GM12878 (cell line): Measurements from ENCODE around the gene TTLL11. TPM values are rescaled to one million over a fixed set of nuclear protein-coding genes. Genes with fewer than 3 reads are reported as not detected.

Experiments
- ATAC-seq: fragments of 200-7000 bp; cut with Tn5 transposase; 3 replicates; pipeline ENCODE4 v1.9.1; 2020; ENCODE audit warnings: mild to moderate bottlenecking, moderate library complexity
- BruUV-seq: library from RNA; stranded (reverse); fragments of 400-500 nt; replicated peaks from 2 replicates; lab custom pipeline; 2021; lab: Mats Ljungman, UMichigan
- CTCF ChIA-PET: fragments of 300-600 bp; sonication (Branson Sonifier 250); formaldehyde crosslinking; extraction: SDS; loops from one replicate; lab custom pipeline; 2021; ENCODE audit warnings: inconsistent platforms; lab: Yijun Ruan, JAX
- POLR2A ChIA-PET: fragments of 350-600 bp; formaldehyde crosslinking; extraction: SDS; loops from one replicate; lab custom pipeline; 2021; ENCODE audit warnings: inconsistent platforms; lab: Charles Lee
- RAD21 ChIA-PET: fragments of 300-600 bp; sonication (Branson Sonifier 250); formaldehyde crosslinking; loops from one replicate; lab custom pipeline; 2023; ENCODE audit warnings: antibody characterized with exemption; ENCODE audit not compliant: unreplicated experiment; lab: Charles Lee
- SMC1A ChIA-PET: fragments of 300-600 bp; sonication (Branson Sonifier 250); formaldehyde crosslinking; loops from one replicate; lab custom pipeline; 2023; ENCODE audit not compliant: unreplicated experiment, uncharacterized antibody; lab: Charles Lee
- DNase-seq: peaks from one replicate; pipeline ENCODE4 v3.0.0-alpha.2; 2011; ENCODE audit warnings: low read depth, low spot score
- FAIRE-seq: peaks from 3 replicates; lab custom pipeline; 2011; peaks lifted over from hg19 to GRCh38; lab: Jason Lieb, UNC
- H2AFZ ChIP-seq: 2 replicates; pipeline ENCODE4 v1.6.0; 2011; ENCODE audit warnings: low read depth, low read length, control low read depth; ENCODE audit not compliant: control insufficient read depth
- H3K27ac ChIP-seq: 2 replicates; pipeline ENCODE4 v1.5.1; 2011; ENCODE audit warnings: control low read depth; ENCODE audit not compliant: control insufficient read depth, insufficient read depth
- H3K27me3 ChIP-seq, 2 experiments: replicated peaks in 1 of 2; 2 replicates each; pipeline versions ENCODE4 v1.6.0 to v1.6.1; 2011; ENCODE audit warnings: low read length in 1 of 2; ENCODE audit not compliant: control insufficient read depth in 2 of 2, insufficient read depth in 2 of 2
- H3K36me3 ChIP-seq, 2 experiments: 2 replicates each; pipeline ENCODE4 v1.5.1; 2011; ENCODE audit warnings: low read length in 1 of 2; ENCODE audit not compliant: control insufficient read depth in 2 of 2, insufficient read depth in 2 of 2
- H3K4me1 ChIP-seq: 2 replicates; pipeline ENCODE4 v1.6.1; 2011; ENCODE audit warnings: mild to moderate bottlenecking, low read length, moderate library complexity, mixed read lengths; ENCODE audit not compliant: control insufficient read depth, insufficient read depth
- H3K4me2 ChIP-seq: 2 replicates; pipeline ENCODE4 v1.6.0; 2011; ENCODE audit warnings: control low read depth; ENCODE audit not compliant: control insufficient read depth, insufficient read depth
- H3K4me3 ChIP-seq: fragments of 200-600 bp; sonication (generic); 2 replicates; pipeline ENCODE4 v1.5.1; 2016
- H3K79me2 ChIP-seq: 2 replicates; pipeline ENCODE4 v1.6.0; 2011; ENCODE audit warnings: low read length; ENCODE audit not compliant: control insufficient read depth, insufficient read depth
- H3K9ac ChIP-seq: 2 replicates; pipeline ENCODE4 v1.8.0; 2011; ENCODE audit warnings: low read length, control low read depth, mixed read lengths; ENCODE audit not compliant: control insufficient read depth, insufficient read depth
- H3K9me3 ChIP-seq: replicated peaks from 3 replicates; pipeline ENCODE4 v1.5.1; 2011; ENCODE audit warnings: mild to moderate bottlenecking, low read length; ENCODE audit not compliant: control insufficient read depth, insufficient read depth
- H4K20me1 ChIP-seq: 2 replicates; pipeline ENCODE4 v1.6.0; 2011; ENCODE audit not compliant: control insufficient read depth, insufficient read depth
- CBX3 ChIP-seq: fragments of 200-600 bp; sonication (generic); IDR thresholded peaks from 2 replicates; pipeline ENCODE4 v1.6.1; 2016; ENCODE audit warnings: low read depth, borderline replicate concordance
- LARP7 ChIP-seq: fragments of 450-650 bp; IDR thresholded peaks from 2 replicates; pipeline ENCODE4 v1.6.1; 2017; ENCODE audit warnings: mild to moderate bottlenecking
- MTA2 ChIP-seq: fragments of 450-650 bp; IDR thresholded peaks from 2 replicates; pipeline ENCODE4 v1.6.1; 2016; ENCODE audit warnings: low read depth, mild to moderate bottlenecking, moderate library complexity
- MXI1 ChIP-seq: fragments of 150-350 bp; IDR thresholded peaks from 2 replicates; pipeline ENCODE4 v1.6.1; 2011; ENCODE audit warnings: low read depth, mild to moderate bottlenecking, inconsistent platforms, low read length, improper control_type of control experiment
- NFXL1 ChIP-seq: fragments of 450-650 bp; IDR thresholded peaks from 2 replicates; pipeline ENCODE4 v1.6.1; 2017; ENCODE audit warnings: antibody characterized with exemption, mild to moderate bottlenecking, borderline replicate concordance
- NFYA ChIP-seq: IDR thresholded peaks from 2 replicates; pipeline ENCODE4 v1.6.1; 2011; ENCODE audit warnings: low read depth, mild to moderate bottlenecking, low read length, improper control_type of control experiment, borderline replicate concordance
- NR2F1 ChIP-seq: fragments of 450-650 bp; conservative IDR thresholded peaks from 2 replicates; pipeline ENCODE4 v1.6.1; 2017; ENCODE audit warnings: mild to moderate bottlenecking
- POLR2AphosphoS5 ChIP-seq: IDR thresholded peaks from 2 replicates; pipeline ENCODE4 v1.6.1; 2011; ENCODE audit warnings: mild to moderate bottlenecking, low read length, inconsistent platforms
- RBBP5 ChIP-seq: fragments of 200-600 bp; sonication (generic); conservative IDR thresholded peaks from 2 replicates; pipeline ENCODE4 v1.6.1; 2016
- SMAD5 ChIP-seq: IDR thresholded peaks from 2 replicates; pipeline ENCODE4 v1.6.1; 2016; ENCODE audit warnings: antibody characterized with exemption, low read depth
- TCF12 ChIP-seq: IDR thresholded peaks from 2 replicates; pipeline ENCODE4 v1.6.1; 2011; ENCODE audit warnings: low read depth, mild to moderate bottlenecking, low read length
- ZZZ3 ChIP-seq: IDR thresholded peaks from 2 replicates; pipeline ENCODE4 v1.6.1; 2011; ENCODE audit warnings: low read depth; ENCODE audit not compliant: control insufficient read depth, insufficient read length
- WGBS: methylation state at CpG from one replicate; pipeline ENCODE4 v1.1.6; 2016; ENCODE audit warnings: low lambda C conversion rate; ENCODE audit not compliant: insufficient replicate concordance, insufficient coverage; ENCODE audit errors: missing lambda C conversion rate; 5-methylcytosine and 5-hydroxymethylcytosine counted together
- in situ Hi-C: fragments of 300-500 bp; cut with MboI; formaldehyde crosslinking; loops from 9 replicates; pipeline ENCODE4 v1.14.3; 2018; ENCODE audit warnings: mixed read lengths
- intact Hi-C: fragments of 100-400 bp; cut with micrococcal nuclease; formaldehyde crosslinking; loops from one replicate; pipeline ENCODE4 v1.14.2; 2022; ENCODE audit not compliant: unreplicated experiment
- polyA plus RNA-seq, 11 experiments: library from polyadenylated mRNA; depleted of rRNA in 4 of 11; unstranded in 6 of 11; stranded (reverse) in 5 of 11; fragments of >200 nt; fragmentation: Nextera tagmentation in 4 of 11; fragmentation: Illumina TruSeq in 1 of 11; extraction: Ambion mirVana in 4 of 11; extraction: Trizol in 1 of 11; gene quantifications; 1 replicate in 1 of 11; 2 replicates in 10 of 11; pipeline versions ENCODE4 v1.2.1 to v1.2.3, GENCODE V29; 2011 to 2016; ENCODE audit warnings: inconsistent platforms in 2 of 11, missing spikeins in 2 of 11, low read depth in 1 of 11
- total RNA-seq, 4 experiments: library from RNA; depleted of rRNA in 3 of 4; stranded (reverse); fragments of >200 nt in 3 of 4; fragmentation: Illumina TruSeq in 1 of 4; extraction: Trizol in 1 of 4; gene quantifications; 2 replicates each; pipeline versions ENCODE4 v1.2.1 to v1.2.3, GENCODE V29; 2013 to 2021
- TF ChIP-seq, protein P1 (sequence below): IDR thresholded peaks from 2 replicates; pipeline ENCODE4 v1.6.1; 2012; ENCODE audit warnings: improper control_type of control experiment, low read depth, low read length; ENCODE audit not compliant: insufficient replicate concordance

Gene TTLL11
- total and polyA plus RNA-seq, 10 of the 15 experiments (the other 5 are each of a cell fraction or from before 2014, with no cell fraction given) = 1.2 to 3.7 (median 2.9) TPM

GRCh38 chr9:121844098-121844497, 249.0 kb downstream of the TTLL11 start (continued):
- TF ChIP-seq TCF12 = no peak

DNA sequence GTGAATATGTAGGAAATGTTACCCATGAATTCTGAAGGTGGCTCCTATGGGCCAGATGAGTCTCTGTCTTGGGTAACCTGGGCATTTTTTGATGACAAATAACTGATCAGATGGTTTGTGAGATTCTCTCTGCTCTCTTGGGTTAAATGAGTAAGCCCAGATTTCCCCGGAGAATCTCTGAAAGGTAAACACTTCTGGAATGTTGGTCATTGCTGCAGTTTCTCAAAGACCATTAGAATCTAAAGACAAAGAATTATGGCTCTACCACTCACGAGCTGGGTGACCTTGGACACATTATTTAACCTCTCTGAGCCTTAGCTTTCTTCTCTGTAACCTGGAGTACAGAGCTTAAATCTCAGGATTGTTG, 250.5 kb downstream of the TTLL11 start:
- CTCF ChIA-PET = interaction anchor here (0.7 kb wide), 1 partner anchor 15 kb away, joined by 3 read pairs; no protein-coding TSS in a partner anchor
- no peak for FAIRE-seq
- in situ Hi-C loops = no loop called here

More for the DNA sequence above, 250.5 kb downstream of the TTLL11 start:
- ChIA-PET SMC1A (no interaction called here), POLR2A (no interaction called here), RAD21 (no interaction called here)
- no peak overlapping the region for H3K27ac ChIP-seq
- WGBS = 3% methylated on average over 2 of the region's 2 CpGs
- no peak overlapping the region for H3K4me3 ChIP-seq
- ATAC-seq (no peak), DNase-seq (no peak)
- H3K36me3 ChIP-seq = no peaks in the 10 kb centered on the region
- BruUV-seq = no TSS peak
- no peaks in the 10 kb centered on the region for H4K20me1 ChIP-seq
- intact Hi-C loops = no loop called here
- H3K9ac ChIP-seq = no peak overlapping the region
- no peak overlapping the region for H2AFZ ChIP-seq
- H3K4me2 ChIP-seq = no peak overlapping the region
- peaks cover 27% of the 10 kb centered on the region for H3K4me1 ChIP-seq
- H3K27me3 ChIP-seq = no peaks in the 10 kb centered on the region
- H3K9me3 ChIP-seq = no peaks in the 10 kb centered on the region
- no peaks in the 10 kb centered on the region for H3K79me2 ChIP-seq
- no peak for TF ChIP-seq MXI1
- no peak for TF ChIP-seq CBX3
- no peak for TF ChIP-seq NFYA
- TF ChIP-seq, protein P1, sequence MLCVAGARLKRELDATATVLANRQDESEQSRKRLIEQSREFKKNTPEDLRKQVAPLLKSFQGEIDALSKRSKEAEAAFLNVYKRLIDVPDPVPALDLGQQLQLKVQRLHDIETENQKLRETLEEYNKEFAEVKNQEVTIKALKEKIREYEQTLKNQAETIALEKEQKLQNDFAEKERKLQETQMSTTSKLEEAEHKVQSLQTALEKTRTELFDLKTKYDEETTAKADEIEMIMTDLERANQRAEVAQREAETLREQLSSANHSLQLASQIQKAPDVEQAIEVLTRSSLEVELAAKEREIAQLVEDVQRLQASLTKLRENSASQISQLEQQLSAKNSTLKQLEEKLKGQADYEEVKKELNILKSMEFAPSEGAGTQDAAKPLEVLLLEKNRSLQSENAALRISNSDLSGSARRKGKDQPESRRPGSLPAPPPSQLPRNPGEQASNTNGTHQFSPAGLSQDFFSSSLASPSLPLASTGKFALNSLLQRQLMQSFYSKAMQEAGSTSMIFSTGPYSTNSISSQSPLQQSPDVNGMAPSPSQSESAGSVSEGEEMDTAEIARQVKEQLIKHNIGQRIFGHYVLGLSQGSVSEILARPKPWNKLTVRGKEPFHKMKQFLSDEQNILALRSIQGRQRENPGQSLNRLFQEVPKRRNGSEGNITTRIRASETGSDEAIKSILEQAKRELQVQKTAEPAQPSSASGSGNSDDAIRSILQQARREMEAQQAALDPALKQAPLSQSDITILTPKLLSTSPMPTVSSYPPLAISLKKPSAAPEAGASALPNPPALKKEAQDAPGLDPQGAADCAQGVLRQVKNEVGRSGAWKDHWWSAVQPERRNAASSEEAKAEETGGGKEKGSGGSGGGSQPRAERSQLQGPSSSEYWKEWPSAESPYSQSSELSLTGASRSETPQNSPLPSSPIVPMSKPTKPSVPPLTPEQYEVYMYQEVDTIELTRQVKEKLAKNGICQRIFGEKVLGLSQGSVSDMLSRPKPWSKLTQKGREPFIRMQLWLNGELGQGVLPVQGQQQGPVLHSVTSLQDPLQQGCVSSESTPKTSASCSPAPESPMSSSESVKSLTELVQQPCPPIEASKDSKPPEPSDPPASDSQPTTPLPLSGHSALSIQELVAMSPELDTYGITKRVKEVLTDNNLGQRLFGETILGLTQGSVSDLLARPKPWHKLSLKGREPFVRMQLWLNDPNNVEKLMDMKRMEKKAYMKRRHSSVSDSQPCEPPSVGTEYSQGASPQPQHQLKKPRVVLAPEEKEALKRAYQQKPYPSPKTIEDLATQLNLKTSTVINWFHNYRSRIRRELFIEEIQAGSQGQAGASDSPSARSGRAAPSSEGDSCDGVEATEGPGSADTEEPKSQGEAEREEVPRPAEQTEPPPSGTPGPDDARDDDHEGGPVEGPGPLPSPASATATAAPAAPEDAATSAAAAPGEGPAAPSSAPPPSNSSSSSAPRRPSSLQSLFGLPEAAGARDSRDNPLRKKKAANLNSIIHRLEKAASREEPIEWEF = no peak
- no peak for TF ChIP-seq LARP7
- TF ChIP-seq RBBP5 = no peak
- TF ChIP-seq NFXL1 = no peak
- no peak for TF ChIP-seq MTA2
- TF ChIP-seq SMAD5 = no peak
- TF ChIP-seq NR2F1 = no peak
- TF ChIP-seq POLR2AphosphoS5 = no peak
- no peak for TF ChIP-seq ZZZ3
